ENCODE measurements around the gene C3orf22. TPM values are rescaled to one million over a fixed set of nuclear protein-coding genes. Genes with fewer than 3 reads are reported as not detected.

The C3orf22 gene
- total and polyA plus RNA-seq, 7 donors, result 0.12 TPM; not detected in 6

- Histone ChIP-seq H3K27me3 (ENCODE audit: insufficient read depth in 3 of 3, low read length in 2 of 3) (no peaks in the 10 kb centered on the region), H3K4me1 (no peaks in the 10 kb centered on the region), H3K4me3 (no peak overlapping the region), H3K9me3 (no peaks in the 10 kb centered on the region), H3K36me3 (ENCODE audit: insufficient read depth in 1 of 2, low read depth in 1 of 2) (no peaks in the 10 kb centered on the region), H3K27ac (no peak overlapping the region)
- DNase-seq (peak in 1 of 2 donors; percentile 34), ATAC-seq (no peak)
- intact Hi-C loops (cut with DNase I), result no loop called here
- TF ChIP-seq CTCF (IDR thresholded peaks at IDR 0.05), result no peak
- WGBS, 3 donors, result 82 to 87% (median 83%) methylated on average over 19 of the region's 19 CpGs
These were observed 3.9 kb downstream of the C3orf22 start for GRCh38 chr3:126554560-126555525.

- no peak for TF ChIP-seq CTCF (IDR thresholded peaks at IDR 0.05)
- 83 to 85% (median 85%) methylated on average over 19 of the region's 19 CpGs for WGBS, 3 donors
- no peak overlapping the region for H3K27ac ChIP-seq
- no peaks in the 10 kb centered on the region for H3K36me3 ChIP-seq (ENCODE audit: insufficient read depth in 1 of 2, low read depth in 1 of 2)
- ATAC-seq (no peak), DNase-seq (peak in 1 of 2 donors; percentile 15)
- no peaks in the 10 kb centered on the region for H3K9me3 ChIP-seq
- intact Hi-C loops (cut with DNase I), result no loop called here
- no peaks in the 10 kb centered on the region for H3K27me3 ChIP-seq (ENCODE audit: insufficient read depth in 3 of 3, low read length in 2 of 3)
- no peaks in the 10 kb centered on the region for H3K4me1 ChIP-seq
- no peak overlapping the region for H3K4me3 ChIP-seq
These were observed 5.2 kb downstream of the C3orf22 start for GRCh38 chr3:126553284-126554084.

GRCh38 chr3:126552688-126553283, 5.9 kb downstream of the C3orf22 start:
- H3K36me3 ChIP-seq (ENCODE audit: insufficient read depth in 1 of 2, low read depth in 1 of 2), result no peaks in the 10 kb centered on the region
- TF ChIP-seq CTCF (IDR thresholded peaks at IDR 0.05), result no peak
- H3K4me1 ChIP-seq, result no peaks in the 10 kb centered on the region
- intact Hi-C loops (cut with DNase I), result no loop called here
- H3K9me3 ChIP-seq, result no peaks in the 10 kb centered on the region
- no peaks in the 10 kb centered on the region for H3K27me3 ChIP-seq (ENCODE audit: insufficient read depth in 3 of 3, low read length in 2 of 3)
- DNase-seq (peak in 1 of 2 donors; percentile 38), ATAC-seq (no peak)
- H3K4me3 ChIP-seq, result no peak overlapping the region
- WGBS, 3 donors, result 52 to 61% (median 56%) methylated on average over 13 to 14 of the region's 14 CpGs
- H3K27ac ChIP-seq, result no peak overlapping the region

- H3K4me1 ChIP-seq, result no peaks in the 10 kb centered on the region
- no peaks in the 10 kb centered on the region for H3K27me3 ChIP-seq (ENCODE audit: insufficient read depth in 3 of 3, low read length in 2 of 3)
- H3K36me3 ChIP-seq (ENCODE audit: insufficient read depth in 1 of 2, low read depth in 1 of 2), result no peaks in the 10 kb centered on the region
- TF ChIP-seq CTCF (IDR thresholded peaks at IDR 0.05), result no peak
- WGBS, 3 donors, result 46 to 58% (median 47%) methylated on average over 17 of the region's 17 CpGs
- H3K4me3 ChIP-seq, result no peak overlapping the region
- H3K9me3 ChIP-seq, result no peaks in the 10 kb centered on the region
- no peak overlapping the region for H3K27ac ChIP-seq
- DNase-seq (no peak), ATAC-seq (no peak)
- intact Hi-C loops (cut with DNase I), result no loop called here
These were observed 6.7 kb downstream of the C3orf22 start for GRCh38 chr3:126551839-126552687.

Measured in psoas muscle (tissue), 8 donors.